HUES64 (cell line): Measurements from ENCODE around the gene CA10.

Experiments
- H3K27ac ChIP-seq: 2 replicates; pipeline ENCODE4 v1.7.0; 2013; ENCODE audit warnings: low read depth, low read length, inconsistent platforms
- H3K27me3 ChIP-seq: 2 replicates; pipeline ENCODE4 v1.6.1; 2013; ENCODE audit warnings: mild to moderate bottlenecking, low read length; ENCODE audit not compliant: insufficient read depth
- H3K36me3 ChIP-seq: 2 replicates; pipeline ENCODE4 v1.6.1; 2013; ENCODE audit warnings: mild to moderate bottlenecking, low read length; ENCODE audit not compliant: insufficient read depth
- H3K4me1 ChIP-seq: 2 replicates; pipeline ENCODE4 v1.6.1; 2013; ENCODE audit warnings: mild to moderate bottlenecking, low read length, moderate library complexity; ENCODE audit not compliant: insufficient read depth
- H3K4me3 ChIP-seq: 2 replicates; pipeline ENCODE4 v1.5.1; 2013; ENCODE audit warnings: mild to moderate bottlenecking, low read length, moderate library complexity
- H3K9ac ChIP-seq: 2 replicates; pipeline ENCODE4 v1.6.1; 2013; ENCODE audit warnings: mild to moderate bottlenecking, low read depth, low read length
- H3K9me3 ChIP-seq: 2 replicates; pipeline ENCODE4 v1.6.1; 2013; ENCODE audit warnings: low read depth, low read length; ENCODE audit not compliant: insufficient read depth
- WGBS: fragments of 150-250, 120-280 bp; methylation state at CpG from one replicate; pipeline ENCODE4 v1.1.7; 2013; ENCODE audit warnings: missing lambda C conversion rate; 5-methylcytosine and 5-hydroxymethylcytosine counted together

The CA10 gene

GRCh38 chr17:51643702-51644490 is 514.6 kb downstream of the CA10 start:
- Histone ChIP-seq H3K27ac (no peak overlapping the region), H3K27me3 (no peaks in the 10 kb centered on the region), H3K4me3 (no peak overlapping the region), H3K9me3 (no peaks in the 10 kb centered on the region), H3K4me1 (peaks cover 19% of the 10 kb centered on the region), H3K36me3 (no peaks in the 10 kb centered on the region), H3K9ac (no peak overlapping the region)
- 95% methylated on average over 9 of the region's 10 CpGs for WGBS

GRCh38 chr17:51642029-51642428 is 516.5 kb downstream of the CA10 start:
- 88% methylated on average over 8 of the region's 8 CpGs for WGBS
- no peaks in the 10 kb centered on the region for H3K36me3 ChIP-seq
- H3K4me1 ChIP-seq: peaks cover 17% of the 10 kb centered on the region
- H3K4me3 ChIP-seq: no peak overlapping the region
- no peak overlapping the region for H3K9ac ChIP-seq
- no peaks in the 10 kb centered on the region for H3K27me3 ChIP-seq
- H3K27ac ChIP-seq: no peak overlapping the region
- H3K9me3 ChIP-seq: no peaks in the 10 kb centered on the region

- Histone ChIP-seq H3K9ac (no peak overlapping the region), H3K27me3 (no peaks in the 10 kb centered on the region), H3K4me3 (no peak overlapping the region), H3K27ac (no peak overlapping the region; the same call in 1 of the 2 replicates), H3K4me1 (peaks cover 11% of the 10 kb centered on the region), H3K36me3 (no peaks in the 10 kb centered on the region), H3K9me3 (no peaks in the 10 kb centered on the region)
- 49% methylated on average over 4 of the region's 4 CpGs for WGBS
Observed at GRCh38 chr17:51640108-51640622, 518.3 kb downstream of the CA10 start.

- Histone ChIP-seq H3K27me3 (no peaks in the 10 kb centered on the region), H3K27ac (no peak overlapping the region), H3K4me1 (peaks cover 11% of the 10 kb centered on the region), H3K36me3 (no peaks in the 10 kb centered on the region), H3K9ac (no peak overlapping the region), H3K4me3 (no peak overlapping the region), H3K9me3 (no peaks in the 10 kb centered on the region)
- 93% methylated on average over 6 of the region's 6 CpGs for WGBS
Observed at GRCh38 chr17:51638971-51639370, 519.5 kb downstream of the CA10 start.

- peaks cover 11% of the 10 kb centered on the region for H3K4me1 ChIP-seq
- H3K27ac ChIP-seq: no peak overlapping the region
- no peak overlapping the region for H3K4me3 ChIP-seq
- H3K9me3 ChIP-seq: no peaks in the 10 kb centered on the region
- no peaks in the 10 kb centered on the region for H3K36me3 ChIP-seq
- WGBS: 85% methylated on average over 5 of the region's 5 CpGs
- H3K9ac ChIP-seq: no peak overlapping the region
- H3K27me3 ChIP-seq: no peaks in the 10 kb centered on the region
Observed at GRCh38 chr17:51636291-51636690, 522.2 kb downstream of the CA10 start.

- H3K27me3 ChIP-seq: no peaks in the 10 kb centered on the region
- peaks cover 4% of the 10 kb centered on the region; the same call in 1 of the 2 replicates for H3K4me1 ChIP-seq
- 45% methylated on average over 5 of the region's 5 CpGs for WGBS
- H3K27ac ChIP-seq: no peak overlapping the region
- H3K9me3 ChIP-seq: no peaks in the 10 kb centered on the region
- H3K36me3 ChIP-seq: no peaks in the 10 kb centered on the region
- no peak overlapping the region for H3K4me3 ChIP-seq
- H3K9ac ChIP-seq: no peak overlapping the region
Observed at GRCh38 chr17:51630101-51630671, 528.3 kb downstream of the CA10 start.

- no peak overlapping the region for H3K4me3 ChIP-seq
- 95% methylated on average over 3 of the region's 3 CpGs for WGBS
- no peak overlapping the region for H3K27ac ChIP-seq
- H3K27me3 ChIP-seq: no peaks in the 10 kb centered on the region
- peaks cover 4% of the 10 kb centered on the region; the same call in 1 of the 2 replicates for H3K4me1 ChIP-seq
- H3K9me3 ChIP-seq: no peaks in the 10 kb centered on the region
- H3K9ac ChIP-seq: no peak overlapping the region
- H3K36me3 ChIP-seq: no peaks in the 10 kb centered on the region
Observed at GRCh38 chr17:51629232-51629631, 529.3 kb downstream of the CA10 start.

- Histone ChIP-seq H3K9me3 (no peaks in the 10 kb centered on the region), H3K27me3 (no peaks in the 10 kb centered on the region), H3K4me1 (peaks cover 4% of the 10 kb centered on the region; the same call in 1 of the 2 replicates), H3K9ac (no peak overlapping the region), H3K36me3 (no peaks in the 10 kb centered on the region), H3K27ac (no peak overlapping the region), H3K4me3 (no peak overlapping the region)
- 95% methylated on average over 1 of the region's 1 CpG for WGBS
Observed at GRCh38 chr17:51627779-51628178, 530.7 kb downstream of the CA10 start.

GRCh38 chr17:51618476-51618875 is 540.0 kb downstream of the CA10 start:
- Histone ChIP-seq H3K4me1 (no peaks in the 10 kb centered on the region), H3K9ac (no peak overlapping the region), H3K36me3 (no peaks in the 10 kb centered on the region), H3K9me3 (no peaks in the 10 kb centered on the region), H3K4me3 (no peak overlapping the region), H3K27me3 (no peaks in the 10 kb centered on the region), H3K27ac (no peak overlapping the region)
- 89% methylated on average over 1 of the region's 1 CpG for WGBS

GRCh38 chr17:51617986-51618385 is 540.5 kb downstream of the CA10 start:
- Histone ChIP-seq H3K4me3 (no peak overlapping the region), H3K9me3 (no peaks in the 10 kb centered on the region), H3K4me1 (no peaks in the 10 kb centered on the region), H3K36me3 (no peaks in the 10 kb centered on the region), H3K27ac (no peak overlapping the region), H3K27me3 (no peaks in the 10 kb centered on the region), H3K9ac (no peak overlapping the region)
- WGBS: 95% methylated on average over 1 of the region's 1 CpG

- Histone ChIP-seq H3K36me3 (no peaks in the 10 kb centered on the region), H3K9ac (no peak overlapping the region), H3K4me1 (no peaks in the 10 kb centered on the region), H3K27ac (no peak overlapping the region), H3K4me3 (no peak overlapping the region), H3K9me3 (no peaks in the 10 kb centered on the region), H3K27me3 (no peaks in the 10 kb centered on the region)
- no CpG with 5 or more reads among the region's 1 CpG for whole genome bisulfite sequencing
Observed at GRCh38 chr17:51613255-51613654, 545.3 kb downstream of the CA10 start.
